HG03457 (cell line): ENCODE measurements around the gene TTC21B.
"Not testable (repeated sequence)": the region's sequence is repeated elsewhere in the genome, so short reads cannot be mapped to it uniquely, and the experiment has no call there.

ENCODE experiments used
- ATAC-seq: cut with Tn5 transposase; IDR thresholded peaks from one replicate; pipeline ENCODE4 v1.9.1; 2021; ENCODE audit warnings: moderate number of reproducible peaks; ENCODE audit not compliant: unreplicated experiment

The TTC21B gene

GRCh38 chr2:165888171-165888570, 65.4 kb downstream of the TTC21B start:
- ATAC-seq, result no peak

- ATAC-seq, result no peak
These were observed 67.0 kb downstream of the TTC21B start for GRCh38 chr2:165886487-165887146.

- peak; percentile 58 for ATAC-seq
These were observed 75.7 kb downstream of the TTC21B start for GRCh38 chr2:165877565-165878550.

GRCh38 chr2:165876712-165877111, 76.9 kb downstream of the TTC21B start:
- ATAC-seq, result no peak

GRCh38 chr2:165876269-165876668, 77.3 kb downstream of the TTC21B start:
- no peak for ATAC-seq

GRCh38 chr2:165874445-165875039, 79.0 kb downstream of the TTC21B start:
- ATAC-seq, result peak; percentile 88

GRCh38 chr2:165872101-165872791, 81.3 kb downstream of the TTC21B start:
- no peak for ATAC-seq

GRCh38 chr2:165871025-165871424, 82.6 kb downstream of the TTC21B start:
- ATAC-seq, result no peak

GRCh38 chr2:165870346-165870745, 83.2 kb downstream of the TTC21B start:
- ATAC-seq, result no peak

GRCh38 chr2:165868211-165868610, 85.4 kb downstream of the TTC21B start:
- no peak for ATAC-seq

- no peak for ATAC-seq
These were observed 89.3 kb downstream of the TTC21B start for GRCh38 chr2:165864296-165864695.

- no peak for ATAC-seq
These were observed 89.7 kb downstream of the TTC21B start for GRCh38 chr2:165863810-165864261.

- ATAC-seq, result not testable (repeated sequence)
These were observed 92.5 kb downstream of the TTC21B start for GRCh38 chr2:165861083-165861482.

GRCh38 chr2:165859723-165860122, 93.9 kb downstream of the TTC21B start:
- ATAC-seq, result not testable (repeated sequence)

- no peak for ATAC-seq
These were observed 95.7 kb downstream of the TTC21B start for GRCh38 chr2:165857876-165858275.

- ATAC-seq, result no peak
These were observed 101.2 kb downstream of the TTC21B start for GRCh38 chr2:165852394-165852793.

- no peak for ATAC-seq
These were observed 106.6 kb downstream of the TTC21B start for GRCh38 chr2:165847001-165847400.

- no peak for ATAC-seq
These were observed 107.5 kb downstream of the TTC21B start for GRCh38 chr2:165846056-165846455.

- ATAC-seq, result no peak
These were observed 109.4 kb downstream of the TTC21B start for GRCh38 chr2:165844216-165844615.

- ATAC-seq, result no peak
These were observed 110.2 kb downstream of the TTC21B start for GRCh38 chr2:165843351-165843750.
